PFSK-1 (cell line): ENCODE data around the gene LEMD2.
A peak's percentile ranks its signal among the peaks of the same experiment; 100 is the strongest.

Experiments used
- FOXP2 ChIP-seq: optimal IDR thresholded peaks from 2 replicates; pipeline ENCODE3; 2011; ENCODE audit warnings: borderline replicate concordance, control low read depth, inconsistent platforms; ENCODE audit not compliant: insufficient read depth; ENCODE audit errors: extremely low read length, extremely low read depth
- POLR2AphosphoS5 ChIP-seq: IDR thresholded peaks from 2 replicates; pipeline ENCODE4 v1.6.1; 2012; ENCODE audit warnings: low read depth, mild to moderate bottlenecking, control low read depth, low read length, moderate library complexity
- REST ChIP-seq, 2 experiments: IDR thresholded peaks; 2 replicates each; pipeline versions ENCODE4 v1.6.1 to v1.8.0; 2011 to 2012; ENCODE audit warnings: low read depth in 2 of 2, low read length in 2 of 2, control low read depth in 1 of 2, inconsistent platforms in 1 of 2, mild to moderate bottlenecking in 1 of 2, moderate library complexity in 1 of 2; ENCODE audit not compliant: insufficient read depth in 1 of 2
- SIN3A ChIP-seq: IDR thresholded peaks from 2 replicates; pipeline ENCODE4 v1.6.1; 2012; ENCODE audit warnings: mild to moderate bottlenecking, low read length, moderate library complexity, borderline replicate concordance; ENCODE audit not compliant: insufficient read depth
- TAF1 ChIP-seq: IDR thresholded peaks from 2 replicates; pipeline ENCODE4 v1.6.1; 2012; ENCODE audit warnings: low read length, control low read depth, borderline replicate concordance; ENCODE audit not compliant: insufficient read depth

The LEMD2 gene

GRCh38 chr6:33768644-33769120, 20.2 kb downstream of the LEMD2 start:
- TF ChIP-seq TAF1 = no peak
- peak; percentile 18 for TF ChIP-seq FOXP2

- TF ChIP-seq SIN3A (no peak), FOXP2 (no peak), TAF1 (no peak), REST (IDR thresholded peaks at IDR 0.05; ENCODE audit: insufficient read depth in 1 of 2, low read depth in 2 of 2, low read length in 2 of 2) (no peak), POLR2AphosphoS5 (no peak)
Observed at GRCh38 chr6:33766921-33767907, 21.7 kb downstream of the LEMD2 start.

GRCh38 chr6:33765368-33765767, 23.6 kb downstream of the LEMD2 start:
- TF ChIP-seq REST (IDR thresholded peaks at IDR 0.05; ENCODE audit: insufficient read depth in 1 of 2, low read depth in 2 of 2, low read length in 2 of 2) = no peak
- TF ChIP-seq SIN3A = no peak
- TF ChIP-seq TAF1 = no peak
- TF ChIP-seq POLR2AphosphoS5 = no peak
- TF ChIP-seq FOXP2 = no peak

- TF ChIP-seq POLR2AphosphoS5 (no peak), SIN3A (no peak), FOXP2 (no peak), REST (IDR thresholded peaks at IDR 0.05; ENCODE audit: insufficient read depth in 1 of 2, low read depth in 2 of 2, low read length in 2 of 2) (no peak), TAF1 (no peak)
Observed at GRCh38 chr6:33764036-33764435, 24.9 kb downstream of the LEMD2 start.

GRCh38 chr6:33763483-33763882, 25.4 kb downstream of the LEMD2 start:
- no peak for TF ChIP-seq TAF1
- TF ChIP-seq POLR2AphosphoS5 = no peak
- TF ChIP-seq FOXP2 = no peak
- TF ChIP-seq SIN3A = no peak
- no peak for TF ChIP-seq REST (IDR thresholded peaks at IDR 0.05; ENCODE audit: insufficient read depth in 1 of 2, low read depth in 2 of 2, low read length in 2 of 2)
